Measurements from ENCODE around the gene UGT1A6.
"Not testable (repeated sequence)": the region's sequence is repeated elsewhere in the genome, so short reads cannot be mapped to it uniquely, and the experiment has no call there.

- TF ChIP-seq EZH2 (IDR thresholded peaks at IDR 0.05; ENCODE audit: insufficient read depth, poor library complexity, severe bottlenecking); EZH2phosphoT487 (IDR thresholded peaks at IDR 0.05; ENCODE audit: insufficient read depth, low read depth): not testable (repeated sequence)
These were observed 44.4 kb downstream of the UGT1A6 start for GRCh38 chr2:233736868-233737653.

All from GM23248 (cell line).